ENCODE data around the gene UBE2G1.

UBE2G1 gene

GRCh38 chr17:4334332-4334731 lies 32.1 kb downstream of the UBE2G1 start:
- no peak overlapping the region for H3K4me3 ChIP-seq (ENCODE audit: low read depth, low read length)
- DNase-seq (ENCODE audit: low read depth), result no peak
- TF ChIP-seq, protein P1, sequence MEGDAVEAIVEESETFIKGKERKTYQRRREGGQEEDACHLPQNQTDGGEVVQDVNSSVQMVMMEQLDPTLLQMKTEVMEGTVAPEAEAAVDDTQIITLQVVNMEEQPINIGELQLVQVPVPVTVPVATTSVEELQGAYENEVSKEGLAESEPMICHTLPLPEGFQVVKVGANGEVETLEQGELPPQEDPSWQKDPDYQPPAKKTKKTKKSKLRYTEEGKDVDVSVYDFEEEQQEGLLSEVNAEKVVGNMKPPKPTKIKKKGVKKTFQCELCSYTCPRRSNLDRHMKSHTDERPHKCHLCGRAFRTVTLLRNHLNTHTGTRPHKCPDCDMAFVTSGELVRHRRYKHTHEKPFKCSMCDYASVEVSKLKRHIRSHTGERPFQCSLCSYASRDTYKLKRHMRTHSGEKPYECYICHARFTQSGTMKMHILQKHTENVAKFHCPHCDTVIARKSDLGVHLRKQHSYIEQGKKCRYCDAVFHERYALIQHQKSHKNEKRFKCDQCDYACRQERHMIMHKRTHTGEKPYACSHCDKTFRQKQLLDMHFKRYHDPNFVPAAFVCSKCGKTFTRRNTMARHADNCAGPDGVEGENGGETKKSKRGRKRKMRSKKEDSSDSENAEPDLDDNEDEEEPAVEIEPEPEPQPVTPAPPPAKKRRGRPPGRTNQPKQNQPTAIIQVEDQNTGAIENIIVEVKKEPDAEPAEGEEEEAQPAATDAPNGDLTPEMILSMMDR (conservative IDR thresholded peaks at IDR 0.05; ENCODE audit: low read depth, low read length), result no peak

DNA sequence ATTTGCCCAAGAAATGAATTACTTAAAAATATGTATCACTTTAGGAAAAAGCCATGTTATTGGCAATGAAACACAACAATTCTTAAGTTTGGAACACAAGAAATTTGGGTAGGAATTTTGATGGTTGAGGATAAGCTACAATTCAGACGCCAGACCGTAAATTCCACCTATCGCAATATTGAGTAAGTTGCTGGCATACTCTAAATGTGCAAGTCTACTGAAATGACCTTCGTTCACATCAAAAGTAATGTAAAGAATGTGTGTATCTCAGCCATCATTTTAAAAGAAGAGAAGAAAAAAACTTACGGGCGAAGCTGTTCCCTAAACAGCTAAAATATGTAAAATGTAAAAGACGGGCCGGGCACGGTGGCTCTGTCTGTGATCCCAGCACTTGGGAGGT lies 33.4 kb downstream of the UBE2G1 start:
- TF ChIP-seq, protein P1 (conservative IDR thresholded peaks at IDR 0.05; ENCODE audit: low read depth, low read length), result no peak
- DNase-seq (ENCODE audit: low read depth), result no peak

DNA sequence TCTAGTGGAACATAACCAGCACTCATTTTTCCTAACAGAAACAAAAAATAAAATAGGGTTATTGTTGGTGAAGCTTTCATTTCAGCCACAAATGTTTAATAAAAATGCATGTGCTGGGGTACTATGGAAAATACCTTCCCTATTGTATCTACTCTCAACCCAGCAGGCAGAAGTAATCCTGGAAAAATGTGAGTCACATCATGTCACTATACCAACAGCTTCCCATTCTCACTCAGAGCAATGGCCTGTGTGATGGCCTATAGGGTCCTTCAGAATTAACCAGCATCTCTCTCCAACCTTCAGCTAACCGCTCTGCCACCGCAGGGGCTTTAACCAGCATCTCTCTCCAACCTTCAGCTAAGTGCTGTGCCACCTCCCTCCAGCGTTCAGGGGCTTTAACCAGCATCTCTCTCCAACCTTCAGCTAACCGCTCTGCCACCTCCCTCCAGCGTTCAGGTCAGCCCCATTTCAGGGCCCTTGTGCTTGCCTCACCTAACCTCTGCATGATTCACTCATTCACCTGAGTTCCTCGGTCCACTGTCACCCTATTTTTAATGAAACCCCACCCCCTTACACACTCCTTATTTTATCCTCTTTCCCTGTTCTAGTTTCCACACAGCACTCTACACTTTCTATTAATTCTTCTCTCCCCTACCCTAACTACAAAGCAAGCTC lies 34.0 kb downstream of the UBE2G1 start:
- DNase-seq (ENCODE audit: low read depth), result no peak
- H3K4me3 ChIP-seq (ENCODE audit: low read depth, low read length), result no peak overlapping the region
- TF ChIP-seq, protein P1 (conservative IDR thresholded peaks at IDR 0.05; ENCODE audit: low read depth, low read length), result no peak

More for the DNA sequence above, 33.4 kb downstream of the UBE2G1 start:
- H3K4me3 ChIP-seq (ENCODE audit: low read depth, low read length), result no peak overlapping the region

- no peak for DNase-seq (ENCODE audit: low read depth)
- TF ChIP-seq, protein P1 (conservative IDR thresholded peaks at IDR 0.05; ENCODE audit: low read depth, low read length), result no peak
- H3K4me3 ChIP-seq (ENCODE audit: low read depth, low read length), result no peak overlapping the region
Observed at GRCh38 chr17:4331614-4332013, 34.9 kb downstream of the UBE2G1 start.

GRCh38 chr17:4329838-4330237 lies 36.6 kb downstream of the UBE2G1 start:
- TF ChIP-seq, protein P1 (conservative IDR thresholded peaks at IDR 0.05; ENCODE audit: low read depth, low read length), result no peak
- no peak overlapping the region for H3K4me3 ChIP-seq (ENCODE audit: low read depth, low read length)
- peak; percentile 80 for DNase-seq (ENCODE audit: low read depth)

DNA sequence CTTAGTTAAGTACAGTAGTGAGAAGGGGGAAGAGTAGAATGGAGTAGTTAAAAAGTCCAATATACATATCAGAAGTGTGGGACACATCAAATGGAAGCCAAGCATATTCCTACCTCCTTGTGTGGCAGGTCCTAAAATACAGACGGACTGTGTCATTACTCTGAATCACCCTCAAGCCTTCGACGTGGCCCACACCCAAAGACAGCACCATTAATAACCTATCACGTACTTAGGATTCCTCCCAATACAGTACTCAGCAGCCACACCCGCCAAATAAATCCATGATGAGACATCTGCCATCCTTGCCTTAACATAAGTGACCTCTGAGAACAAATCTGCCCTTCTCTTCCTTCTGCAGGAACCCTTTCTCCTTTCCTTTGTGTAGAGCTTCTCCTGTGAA lies 38.9 kb downstream of the UBE2G1 start:
- TF ChIP-seq, protein P1 (conservative IDR thresholded peaks at IDR 0.05; ENCODE audit: low read depth, low read length), result no peak
- DNase-seq (ENCODE audit: low read depth), result no peak
- H3K4me3 ChIP-seq (ENCODE audit: low read depth, low read length), result no peak overlapping the region

DNA sequence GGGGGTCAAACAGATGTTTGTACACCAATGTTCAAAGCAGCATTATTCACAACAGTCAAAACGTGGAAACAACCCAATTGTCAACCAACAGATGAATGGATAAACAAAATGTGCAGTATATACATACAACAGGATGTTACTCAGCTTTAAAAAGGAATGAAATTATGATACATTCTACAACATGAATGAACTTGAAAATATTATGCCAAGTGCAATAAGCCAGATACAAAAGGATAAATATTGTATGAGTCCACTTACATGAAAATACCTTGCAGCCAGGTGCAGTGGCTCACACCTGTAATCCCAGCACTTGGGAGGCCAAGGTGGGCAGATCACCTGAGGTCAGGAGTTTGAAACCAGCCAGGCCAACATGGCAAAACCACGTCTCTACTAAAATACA lies 39.9 kb downstream of the UBE2G1 start:
- no peak overlapping the region for H3K4me3 ChIP-seq (ENCODE audit: low read depth, low read length)
- TF ChIP-seq, protein P1 (conservative IDR thresholded peaks at IDR 0.05; ENCODE audit: low read depth, low read length), result no peak
- DNase-seq (ENCODE audit: low read depth), result no peak

Measured in choroid plexus epithelial cell (primary cell).